HG02885 (cell line): ENCODE results near the gene ZNF212.
"Not testable (repeated sequence)": the region's sequence is repeated elsewhere in the genome, so short reads cannot be mapped to it uniquely, and the experiment has no call there.

Experiments used
- ATAC-seq: cut with Tn5 transposase; IDR thresholded peaks from one replicate; pipeline ENCODE4 v1.9.1; 2021; ENCODE audit warnings: mild to moderate bottlenecking; ENCODE audit not compliant: unreplicated experiment, poor library complexity

Gene ZNF212

DNA sequence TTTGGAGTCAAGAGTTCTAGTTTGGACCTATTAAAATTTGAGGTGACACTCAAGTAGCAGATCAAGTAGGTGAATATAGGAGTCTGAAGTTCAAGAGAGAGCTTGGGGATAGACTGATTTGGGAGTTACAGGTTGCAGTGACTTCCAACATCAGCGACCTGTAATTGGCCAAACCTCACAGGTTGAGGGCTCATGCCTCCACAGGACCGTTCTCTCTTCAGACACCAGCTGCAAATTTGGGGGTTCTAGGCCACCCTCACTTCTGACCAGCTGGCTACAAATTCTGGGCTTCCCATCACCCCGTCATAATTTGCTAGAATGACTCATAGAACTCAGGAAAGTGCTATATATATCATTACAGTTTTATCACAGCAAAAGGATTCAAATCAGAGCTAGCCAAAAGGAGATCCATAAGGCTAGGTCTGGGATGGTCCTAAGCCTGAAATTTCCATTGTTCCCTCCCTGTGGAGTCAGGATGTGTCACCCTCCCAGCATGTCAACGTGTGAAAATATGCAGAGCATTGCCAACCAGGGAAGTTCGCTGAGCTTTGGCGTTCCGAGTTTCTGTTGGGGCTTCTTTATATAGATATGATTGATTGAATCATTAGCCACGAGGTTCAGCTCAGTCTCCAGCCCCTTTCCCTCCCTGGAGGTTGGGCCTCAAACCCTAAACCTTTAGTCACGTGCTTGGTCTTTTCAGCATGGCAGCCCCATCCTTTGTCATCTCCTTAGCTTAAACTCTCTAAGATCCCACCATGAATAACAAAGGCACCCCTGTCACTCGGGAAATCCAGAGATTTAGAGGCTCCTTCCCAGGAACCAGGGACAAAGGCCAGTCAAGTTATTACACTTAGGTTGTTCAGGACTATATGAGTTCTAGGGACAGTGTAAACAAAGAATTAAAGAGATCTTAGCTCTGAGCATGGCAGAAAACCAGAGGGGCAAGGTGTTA is 20.7 kb upstream of the ZNF212 start:
- ATAC-seq: no peak

- ATAC-seq: no peak
Measured at GRCh38 chr7:149220534-149220933, 18.9 kb upstream of the ZNF212 start.

GRCh38 chr7:149223176-149223575 is 16.3 kb upstream of the ZNF212 start:
- ATAC-seq: no peak

DNA sequence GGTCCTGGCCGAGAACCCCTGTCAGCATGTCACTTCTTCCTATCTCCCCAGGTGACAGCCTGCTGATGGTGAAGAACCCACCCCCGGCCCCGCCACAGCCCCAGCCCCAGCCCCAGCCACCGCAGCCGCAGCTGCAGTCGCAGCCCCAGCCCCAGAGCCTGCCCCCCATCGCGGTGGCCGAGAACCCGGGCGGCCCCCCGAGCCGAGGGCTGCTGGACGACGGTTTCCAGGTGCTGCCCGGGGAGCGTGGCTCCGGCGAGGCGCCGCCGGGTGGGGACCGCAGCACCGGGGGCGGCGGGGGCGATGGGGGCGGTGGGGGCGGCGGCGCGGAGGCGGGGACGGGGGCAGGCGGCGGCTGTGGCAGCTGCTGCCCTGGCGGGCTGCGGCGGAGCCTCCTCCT is 15.7 kb upstream of the ZNF212 start:
- ATAC-seq: no peak

GRCh38 chr7:149224352-149224751 is 15.1 kb upstream of the ZNF212 start:
- ATAC-seq: no peak

DNA sequence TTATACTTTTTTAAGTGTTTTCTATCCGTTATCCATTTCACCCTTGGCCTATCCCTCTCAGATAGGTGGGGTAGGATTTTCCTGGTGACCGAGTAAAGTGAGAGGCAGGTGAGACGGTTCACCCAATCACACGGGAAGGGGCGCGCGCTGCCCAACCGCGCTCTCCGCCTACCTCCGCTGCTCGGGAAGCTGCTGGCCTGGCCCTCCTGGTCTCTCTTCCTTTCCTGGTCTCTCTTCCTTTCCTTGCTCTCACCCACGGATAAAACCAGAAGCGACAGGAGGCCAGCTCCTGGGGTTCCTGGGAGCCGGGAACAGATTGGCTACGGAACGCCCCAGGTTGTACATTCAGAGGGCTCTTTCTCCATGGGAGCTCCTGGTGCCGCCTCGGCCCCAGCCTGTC is 14.3 kb upstream of the ZNF212 start:
- ATAC-seq: no peak

- ATAC-seq: no peak
Measured at GRCh38 chr7:149225656-149226055, 13.8 kb upstream of the ZNF212 start.

- not testable (repeated sequence) for ATAC-seq
Measured at GRCh38 chr7:149226366-149226765, 13.1 kb upstream of the ZNF212 start.

DNA sequence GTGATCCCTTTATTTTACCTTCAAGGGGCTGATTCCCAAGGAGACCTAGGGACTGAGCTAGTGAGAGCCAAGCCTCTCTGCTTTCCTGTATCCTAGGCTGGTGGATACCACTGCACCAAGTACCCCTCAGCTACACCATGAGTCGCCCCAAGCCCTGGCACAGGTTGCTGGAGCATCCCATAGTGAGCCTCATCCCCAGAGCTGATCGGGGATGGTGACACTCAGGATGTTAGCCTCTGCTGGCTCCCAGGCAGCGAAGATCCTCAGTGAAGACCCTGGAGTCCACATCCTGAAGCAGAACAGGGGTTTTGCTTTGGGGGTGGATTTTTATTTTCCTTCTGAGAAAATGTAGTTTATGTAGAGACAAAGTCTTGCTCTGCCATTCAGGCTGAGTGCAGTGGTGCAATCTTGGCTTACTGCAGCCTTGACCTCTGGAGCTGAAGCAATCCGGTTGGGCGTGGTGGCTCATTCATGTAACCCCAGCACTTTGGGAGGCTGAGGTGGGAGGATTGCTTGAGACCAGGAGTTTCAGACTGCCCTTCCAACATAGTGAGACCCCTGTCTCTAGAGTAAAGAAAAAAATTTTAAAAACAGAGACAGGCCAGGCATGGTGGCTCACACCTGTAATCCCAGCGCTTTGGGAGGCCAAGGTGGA is 12.5 kb upstream of the ZNF212 start:
- no peak for ATAC-seq

- ATAC-seq: no peak
Measured at GRCh38 chr7:149228831-149229471, 10.5 kb upstream of the ZNF212 start.

DNA sequence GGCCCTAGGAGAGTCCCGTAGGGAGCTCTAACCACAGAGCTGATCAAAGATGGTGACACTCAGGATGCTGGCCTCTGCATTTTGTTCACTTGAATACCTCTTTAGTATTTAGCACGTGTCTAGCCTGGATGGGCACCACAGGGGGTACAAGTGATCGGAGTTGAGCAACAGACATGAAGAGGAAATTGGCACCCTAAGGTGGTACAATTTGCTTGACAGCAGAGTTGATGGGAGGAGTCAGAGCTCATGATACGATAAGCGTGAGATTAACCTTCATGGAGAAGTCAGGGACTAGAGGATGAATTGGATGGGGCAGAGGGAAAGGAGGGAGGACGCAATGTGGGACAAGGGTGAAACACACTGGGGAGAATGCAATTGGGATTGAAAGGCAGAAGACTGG is 9.9 kb upstream of the ZNF212 start:
- no peak for ATAC-seq

DNA sequence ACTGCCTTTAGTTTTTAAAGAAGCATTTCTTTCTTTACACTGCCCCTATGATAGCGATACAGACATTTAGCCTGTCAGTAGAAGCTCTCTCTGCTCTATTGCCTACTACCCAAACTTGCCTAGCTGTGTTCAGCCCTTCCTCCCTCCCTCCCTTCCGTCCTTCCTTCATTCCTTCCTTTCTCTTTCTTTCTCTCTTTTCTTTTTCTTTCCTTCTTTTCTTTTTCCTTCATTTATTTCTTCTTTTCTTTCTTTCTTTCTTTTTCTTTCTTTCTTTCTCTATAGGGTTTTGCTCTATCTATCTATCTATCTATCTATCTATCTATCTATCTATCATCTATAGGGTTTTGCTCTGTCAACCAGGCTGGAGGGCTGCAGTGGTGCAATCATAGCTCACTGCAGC is 7.1 kb upstream of the ZNF212 start:
- ATAC-seq: no peak

DNA sequence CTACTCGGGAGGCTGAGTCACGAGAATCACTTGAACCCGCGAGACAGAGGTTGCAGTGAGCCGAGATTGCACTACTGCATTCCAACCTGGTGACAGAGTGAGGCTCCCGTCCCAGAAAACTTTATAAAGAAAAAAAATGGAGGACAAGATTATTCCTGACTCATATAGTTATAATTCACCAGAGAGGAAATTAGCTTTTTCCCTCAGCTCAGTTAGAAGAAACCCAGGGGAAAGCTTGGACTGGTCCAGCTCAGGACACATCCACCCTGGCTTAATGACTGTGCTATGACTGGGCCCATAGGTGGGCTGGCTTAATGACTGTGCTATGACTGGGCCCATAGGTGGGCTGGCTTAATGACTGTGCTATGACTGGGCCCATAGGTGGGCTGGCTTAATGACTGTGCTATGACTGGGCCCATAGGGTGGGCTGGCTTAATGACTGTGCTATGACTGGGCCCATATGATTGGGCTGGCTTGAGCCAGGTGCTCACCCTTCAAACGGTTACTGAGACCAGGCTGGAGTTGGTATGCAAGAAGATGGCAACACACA is 5.7 kb upstream of the ZNF212 start:
- ATAC-seq: not testable (repeated sequence)

- no peak for ATAC-seq
Measured at GRCh38 chr7:149237502-149237901, 1.9 kb upstream of the ZNF212 start.

DNA sequence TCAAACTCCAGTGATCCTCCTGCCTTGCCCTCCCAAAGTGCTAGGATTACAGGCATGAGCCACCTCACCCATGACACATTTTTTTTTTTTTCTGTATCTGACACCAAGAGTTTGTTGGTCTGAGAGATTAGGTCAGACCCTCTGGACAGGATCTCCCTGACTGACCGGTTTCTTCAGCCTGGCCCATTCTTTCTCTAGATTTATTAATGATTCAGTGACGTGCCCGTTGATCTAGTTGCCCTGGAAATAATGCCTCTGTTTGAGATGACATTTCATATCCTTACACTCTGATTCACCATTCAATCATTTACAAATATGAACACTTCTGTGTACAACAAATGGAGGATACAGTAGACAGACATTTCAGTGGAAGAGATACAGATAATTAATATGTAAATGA is 1.4 kb upstream of the ZNF212 start:
- no peak for ATAC-seq

GRCh38 chr7:149240637-149241036 is 1.2 kb downstream of the ZNF212 start:
- ATAC-seq: no peak

DNA sequence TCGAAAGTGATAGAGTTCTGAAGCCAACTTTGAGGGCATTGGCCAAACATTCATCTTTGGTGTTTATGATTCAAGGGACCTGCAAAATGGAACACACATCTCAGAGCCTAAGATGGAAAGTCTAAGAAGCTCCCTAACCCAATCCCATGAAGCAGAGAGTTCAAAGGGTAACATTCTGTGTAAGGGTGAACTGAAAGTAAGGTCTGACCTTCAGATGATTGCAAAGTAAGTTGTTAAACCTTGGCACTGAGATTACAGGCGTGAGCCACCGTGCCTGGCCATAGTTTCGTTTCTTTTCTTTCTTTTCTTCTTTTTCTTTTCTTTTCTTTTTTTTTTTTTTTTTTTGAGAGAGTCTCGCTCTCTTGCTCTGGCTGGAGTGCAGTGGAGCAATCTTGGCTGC is 2.2 kb downstream of the ZNF212 start:
- ATAC-seq: no peak

DNA sequence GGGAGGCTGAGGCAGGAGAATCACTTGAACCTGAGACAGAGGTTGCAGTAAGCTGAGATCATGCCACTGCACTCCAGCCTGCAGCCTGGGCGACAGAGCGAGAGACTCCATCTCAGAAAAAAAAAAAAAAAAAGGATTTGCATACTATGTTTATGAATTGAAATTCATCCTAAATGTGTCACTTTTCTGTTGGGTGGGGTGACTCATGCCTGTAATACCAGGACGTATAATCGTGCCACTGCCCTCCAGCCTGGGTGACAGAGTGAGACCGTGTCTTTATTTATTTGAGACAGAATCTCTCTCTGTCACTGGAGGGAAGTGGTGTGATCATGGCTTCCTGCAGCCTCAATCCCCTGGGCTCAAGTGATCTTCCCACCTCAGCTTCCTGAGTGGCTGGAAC is 5.8 kb downstream of the ZNF212 start:
- ATAC-seq: peak; percentile 63

GRCh38 chr7:149245744-149246143 is 6.3 kb downstream of the ZNF212 start:
- ATAC-seq: peak; percentile 18

- peak; percentile 44 for ATAC-seq
Measured at GRCh38 chr7:149248777-149249176, 9.3 kb downstream of the ZNF212 start.

GRCh38 chr7:149250151-149250550 is 10.7 kb downstream of the ZNF212 start:
- ATAC-seq: not testable (repeated sequence)
